T-helper 2 cell treated with Interferon-gamma antibody and Interleukin-4, amounts not matched to agents 100 ng/mL and 5 ng/mL, for 36 hours (primary cell): ENCODE results near the gene FBXO42. TPM values are rescaled to one million over a fixed set of nuclear protein-coding genes. Genes with fewer than 3 reads are reported as not detected.
"Not testable (repeated sequence)": the region's sequence is repeated elsewhere in the genome, so short reads cannot be mapped to it uniquely, and the experiment has no call there.

Experiments
- intact Hi-C: fragments of 100-400 bp; cut with micrococcal nuclease; formaldehyde crosslinking; loops from one replicate; pipeline ENCODE4 v1.15.1; 2023
- total RNA-seq: library from RNA; stranded (reverse); gene quantifications from 2 replicates; pipeline ENCODE4 v1.2.3, GENCODE V29; 2022

FBXO42 gene
- total RNA-seq, 1 donor from 2014 or later = 20.5 TPM

DNA sequence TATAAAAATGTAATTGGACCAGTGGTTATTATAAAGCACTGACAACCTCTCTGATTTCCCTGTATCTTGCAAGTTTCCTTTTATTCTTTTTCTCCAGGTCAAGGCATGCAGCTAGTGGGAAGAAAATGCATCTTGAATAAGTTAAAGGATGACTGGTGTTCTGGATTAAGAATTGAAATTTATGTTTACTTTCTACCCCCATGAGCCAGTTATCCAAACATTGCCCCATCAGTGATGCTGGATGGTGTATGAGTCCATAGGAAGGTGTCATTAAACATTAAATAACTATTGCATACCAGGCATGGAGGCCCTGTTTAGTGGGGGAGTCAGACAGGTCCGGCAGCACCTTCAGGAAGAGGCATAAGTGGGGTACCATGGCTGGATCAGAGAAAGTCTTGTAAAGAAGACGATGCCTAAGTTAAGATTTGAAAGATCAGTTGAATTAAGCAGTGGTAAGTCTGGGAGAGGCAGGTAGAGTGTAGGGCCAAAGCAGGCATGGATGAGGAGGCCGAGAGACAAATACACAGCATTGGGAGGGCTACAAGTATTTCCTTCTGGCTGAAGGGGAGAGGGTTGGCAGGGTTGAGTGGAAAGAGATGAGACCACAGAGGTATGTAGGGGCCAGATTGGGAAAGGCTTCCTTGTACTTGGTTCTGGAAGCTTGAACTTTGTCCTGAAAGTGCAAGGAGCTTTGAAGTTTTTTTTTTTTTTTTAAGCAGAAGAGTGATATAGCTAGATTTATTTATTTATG, 20.4 kb upstream of the FBXO42 start:
- intact Hi-C loops = no loop called here

- intact Hi-C loops = no loop called here
Observed at GRCh38 chr1:16371725-16372124, 19.4 kb upstream of the FBXO42 start.

GRCh38 chr1:16369821-16370220, 17.5 kb upstream of the FBXO42 start:
- intact Hi-C loops = loop anchor here (5.0 kb wide), 1 partner anchor 682 kb away; the partner anchor contains the start of gene SDHB

GRCh38 chr1:16367968-16368890, 15.9 kb upstream of the FBXO42 start:
- intact Hi-C loops = loop anchor here (1.0 to 5.0 kb wide), 7 partner anchors 16 to 684 kb away; partner anchors contain the start of genes CPLANE2, FBXO42, NECAP2 and SDHB

GRCh38 chr1:16367258-16367967, 15.1 kb upstream of the FBXO42 start:
- intact Hi-C loops = loop anchor here (1.0 to 5.0 kb wide), 7 partner anchors 15 to 685 kb away; partner anchors contain the start of genes CPLANE2, FBXO42, NECAP2 and SDHB

DNA sequence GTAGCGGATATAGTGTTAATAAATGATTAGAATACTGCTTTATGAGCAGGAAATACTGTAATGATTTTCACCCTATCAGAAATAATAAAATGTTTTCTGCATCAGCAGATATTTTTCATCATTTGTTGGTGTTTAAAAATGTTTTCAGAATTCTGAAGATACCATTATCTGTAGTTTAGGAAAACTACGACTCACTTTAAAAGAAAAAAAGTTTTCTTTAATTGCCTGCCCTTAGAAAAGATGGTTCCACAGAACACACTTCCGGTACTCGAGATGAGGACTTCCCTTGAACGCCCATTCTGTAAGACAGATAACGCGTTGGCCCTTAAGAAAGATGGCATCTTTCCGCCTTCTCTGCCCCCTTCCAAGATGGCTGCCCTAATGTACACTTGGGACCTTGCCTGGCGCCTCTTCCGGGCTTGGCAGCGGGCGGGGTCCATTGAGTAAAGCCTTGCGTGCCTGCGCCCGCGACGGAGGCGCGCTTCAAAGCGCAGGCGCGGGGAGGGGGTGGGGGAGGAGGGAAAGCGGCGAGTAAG, 14.5 kb upstream of the FBXO42 start, which contains the start of gene SZRD1:
Gene SZRD1, plus strand, starts transcription at position 521 of the 536 bp plus-strand sequence. CDS start 16 bp downstream, outside the sequence.
- intact Hi-C loops = loop anchor here (1.0 to 5.0 kb wide), 7 partner anchors 14 to 686 kb away; partner anchors contain the start of genes CPLANE2, FBXO42, NECAP2 and SDHB

GRCh38 chr1:16365146-16365498, 12.8 kb upstream of the FBXO42 start:
- intact Hi-C loops = loop anchor here (5.0 kb wide), 1 partner anchor 687 kb away; the partner anchor contains the start of gene SDHB

GRCh38 chr1:16356867-16357266, 4.6 kb upstream of the FBXO42 start:
- intact Hi-C loops = no loop called here

- intact Hi-C loops = loop anchor here (5.0 kb wide), 2 partner anchors 282 to 517 kb away; partner anchors contain the start of gene FAM131C
Observed at GRCh38 chr1:16354619-16355018, 2.3 kb upstream of the FBXO42 start.

DNA sequence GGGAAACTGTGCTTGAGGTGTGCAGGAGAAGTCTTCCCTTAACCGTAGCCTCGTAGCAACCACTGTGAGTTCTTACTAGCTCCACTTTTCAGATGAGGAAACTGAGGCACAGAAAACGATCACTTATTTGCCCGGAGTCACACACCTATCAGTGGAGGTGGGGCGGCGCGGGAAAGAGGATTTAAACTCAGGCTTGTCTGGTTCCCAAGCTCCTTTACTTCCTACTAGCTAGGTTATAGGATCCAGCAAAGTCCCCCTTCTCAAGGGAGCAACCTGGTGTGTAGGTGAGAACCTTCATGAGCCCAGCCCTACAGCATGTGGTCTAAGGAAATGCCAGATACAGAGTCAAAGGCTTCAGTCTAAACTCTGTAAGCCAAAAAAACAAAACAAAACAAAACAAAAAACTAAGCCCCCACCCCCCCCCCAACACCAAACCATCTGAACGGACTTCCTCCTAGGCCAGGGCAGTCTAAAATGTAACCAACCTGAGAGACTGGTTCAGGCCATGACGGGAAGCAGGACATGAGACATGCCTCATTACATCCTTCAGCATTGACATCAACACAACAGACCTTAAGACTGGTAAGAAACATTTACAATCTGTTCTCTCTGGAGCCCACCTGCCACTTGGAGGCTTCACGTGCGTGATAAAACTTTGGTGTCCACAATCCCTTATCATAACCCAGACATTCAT, 709 bp upstream of the FBXO42 start:
- intact Hi-C loops = loop anchor here (1.0 to 5.0 kb wide), 5 partner anchors 10 to 516 kb away; partner anchors contain the start of genes FAM131C and SZRD1

- intact Hi-C loops = loop anchor here (5.0 kb wide), 2 partner anchors 279 to 514 kb away; partner anchors contain the start of gene FAM131C
Observed at GRCh38 chr1:16351456-16351993, 755 bp downstream of the FBXO42 start.

DNA sequence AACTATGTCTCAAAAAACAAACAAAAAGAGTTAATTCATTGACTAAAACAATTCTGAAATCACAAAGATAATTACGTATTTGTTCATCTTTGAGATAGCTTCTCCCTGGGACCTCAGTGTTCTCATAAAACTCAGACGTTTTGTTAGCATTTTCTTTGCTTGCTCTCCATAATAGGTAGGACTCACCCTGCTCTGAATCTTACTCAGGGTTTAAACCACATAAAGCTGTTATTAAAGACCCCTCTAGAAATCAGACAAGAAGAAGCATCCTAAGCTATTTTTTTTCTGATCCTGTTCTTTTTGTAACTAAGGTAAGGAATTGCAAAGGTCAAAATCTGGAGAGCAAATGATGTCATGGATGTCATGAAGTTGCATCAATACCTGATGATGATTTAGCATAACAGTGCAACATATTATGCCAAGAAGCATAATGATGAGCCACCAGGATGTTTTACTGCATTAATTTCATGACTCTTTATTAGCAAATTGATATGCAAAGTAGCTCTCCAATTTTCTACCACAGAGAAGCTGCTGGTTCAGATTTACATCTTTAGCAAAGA, 2.4 kb downstream of the FBXO42 start:
- intact Hi-C loops = loop anchor here (5.0 kb wide), 2 partner anchors 278 to 513 kb away; partner anchors contain the start of gene FAM131C

DNA sequence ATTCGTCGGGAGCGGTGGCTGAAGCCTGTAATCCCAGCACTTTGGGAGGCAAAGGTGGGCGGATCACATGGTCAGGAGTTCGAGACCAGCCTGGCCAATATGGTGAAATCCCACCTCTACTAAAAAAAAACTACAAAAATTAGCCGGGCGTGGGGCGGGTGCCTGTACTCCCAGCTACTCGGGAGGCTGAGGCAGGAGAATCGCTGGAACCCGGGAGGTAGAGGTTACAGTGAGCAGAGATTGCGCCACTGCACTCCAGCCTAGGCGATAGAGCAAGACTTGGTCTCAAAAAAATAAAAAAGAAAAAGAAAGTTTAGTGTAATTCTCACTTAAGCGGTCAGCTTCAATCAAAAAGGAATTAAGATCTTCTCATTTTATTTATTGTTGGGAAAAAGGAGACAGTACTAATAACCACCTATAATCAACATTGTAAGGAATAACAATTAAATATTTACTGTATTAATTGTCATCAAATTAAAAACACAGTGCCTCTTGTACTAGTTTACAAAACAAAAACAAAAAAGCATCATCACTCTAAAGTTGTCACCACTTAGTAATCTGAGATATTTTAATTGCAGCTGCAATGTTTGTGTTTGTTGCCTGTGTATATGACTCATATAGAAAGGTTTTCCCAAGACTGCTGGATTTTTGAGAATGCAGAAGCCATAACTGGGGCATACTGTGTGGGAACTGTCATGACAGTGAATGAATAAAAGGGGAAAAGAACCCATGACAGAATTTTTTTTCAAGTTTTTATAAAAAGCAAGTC, 3.7 kb downstream of the FBXO42 start:
- intact Hi-C loops = no loop called here

DNA sequence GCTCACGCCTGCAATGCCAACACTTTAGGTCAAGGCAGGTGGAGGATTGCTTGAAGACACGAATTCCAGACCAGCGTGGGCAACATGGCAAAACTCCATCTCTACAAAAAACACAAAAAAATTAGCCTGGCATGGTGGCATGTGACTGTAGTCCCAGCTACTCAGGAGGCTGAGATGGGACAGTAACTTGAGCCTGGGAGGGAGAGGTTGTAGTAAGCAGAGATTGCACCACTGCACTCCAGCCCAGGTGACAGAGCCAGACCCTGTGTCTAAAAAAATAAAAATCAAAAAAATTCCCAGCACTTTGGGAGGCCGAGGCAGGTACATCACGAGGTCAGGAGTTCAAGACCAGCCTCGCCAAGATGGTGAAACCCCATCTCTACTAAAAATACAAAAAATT, 9.0 kb downstream of the FBXO42 start:
- intact Hi-C loops = not testable (repeated sequence)

- intact Hi-C loops = no loop called here
Observed at GRCh38 chr1:16342331-16343062, 9.8 kb downstream of the FBXO42 start.

DNA sequence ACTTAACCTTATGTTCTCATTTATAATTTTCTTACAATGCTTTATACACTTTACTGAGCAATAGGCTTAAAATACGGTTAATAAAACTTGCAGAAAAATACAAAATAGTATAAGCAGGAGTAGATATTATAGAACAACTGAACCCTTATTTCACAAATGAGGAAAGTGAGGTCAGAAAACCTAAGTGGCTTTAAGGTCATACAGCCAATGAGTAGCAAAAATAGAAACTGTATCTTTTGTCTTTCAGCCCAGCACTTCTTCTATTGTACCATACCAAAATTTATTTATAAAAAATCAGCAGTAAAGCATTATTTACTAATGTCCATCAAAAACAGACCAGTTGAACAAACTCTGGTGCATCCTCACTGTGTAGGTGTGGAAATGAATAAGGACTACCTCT, 11.6 kb downstream of the FBXO42 start:
- intact Hi-C loops = no loop called here

DNA sequence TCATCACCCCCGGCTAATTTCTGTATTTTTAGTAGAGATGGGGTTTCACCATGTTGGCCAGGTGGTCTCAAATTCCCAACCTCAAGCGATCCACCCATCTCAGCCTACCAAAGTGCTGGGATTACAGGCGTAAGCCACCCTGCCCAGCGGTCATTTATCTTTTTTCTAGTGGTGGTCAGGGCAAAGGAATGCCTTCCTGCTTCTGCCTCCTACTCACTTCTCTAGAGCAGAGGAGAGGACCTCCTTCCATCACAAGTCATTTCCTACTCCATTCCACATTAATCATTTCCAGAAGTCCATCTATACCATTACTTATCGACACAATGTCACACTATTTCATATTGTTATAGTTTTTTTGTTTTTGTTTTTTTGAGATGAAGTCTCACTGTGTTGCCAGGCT, 13.3 kb downstream of the FBXO42 start:
- intact Hi-C loops = no loop called here
